GM19467 (cell line): ENCODE measurements around the gene HELZ2.

Source experiments
- ATAC-seq: cut with Tn5 transposase; IDR thresholded peaks from one replicate; pipeline ENCODE4 v1.9.1; 2021; ENCODE audit warnings: mild to moderate bottlenecking, moderate library complexity; ENCODE audit not compliant: unreplicated experiment

Gene HELZ2

GRCh38 chr20:63553933-63554290, 20.1 kb downstream of the HELZ2 start, which contains the start of gene FNDC11:
Gene FNDC11 (plus strand): TSS chr20:63554159. CDS start chr20:63555664, 1,505 bp downstream.
- no peak for ATAC-seq

- no peak for ATAC-seq
Observed at GRCh38 chr20:63553251-63553932, 20.6 kb downstream of the HELZ2 start.

GRCh38 chr20:63552481-63553249, 21.4 kb downstream of the HELZ2 start:
- ATAC-seq, result no peak

- no peak for ATAC-seq
Observed at GRCh38 chr20:63551068-63551467, 23.0 kb downstream of the HELZ2 start.

- no peak for ATAC-seq
Observed at GRCh38 chr20:63549679-63550282, 24.3 kb downstream of the HELZ2 start.

- ATAC-seq, result no peak
Observed at GRCh38 chr20:63549019-63549418, 25.0 kb downstream of the HELZ2 start.

- ATAC-seq, result no peak
Observed at GRCh38 chr20:63548542-63548941, 25.5 kb downstream of the HELZ2 start.

GRCh38 chr20:63547725-63548480, 26.1 kb downstream of the HELZ2 start, which contains the start of gene SRMS:
Gene SRMS (minus strand): TSS chr20:63547749. CDS start chr20:63547463, 286 bp downstream.
- no peak for ATAC-seq

GRCh38 chr20:63546956-63547724, 26.9 kb downstream of the HELZ2 start:
- ATAC-seq, result no peak

- no peak for ATAC-seq
Observed at GRCh38 chr20:63546256-63546955, 27.6 kb downstream of the HELZ2 start.

GRCh38 chr20:63545814-63546213, 28.2 kb downstream of the HELZ2 start:
- no peak for ATAC-seq

- ATAC-seq, result no peak
Observed at GRCh38 chr20:63544958-63545516, 29.0 kb downstream of the HELZ2 start.

- no peak for ATAC-seq
Observed at GRCh38 chr20:63544241-63544957, 29.6 kb downstream of the HELZ2 start.

GRCh38 chr20:63543733-63544132, 30.3 kb downstream of the HELZ2 start:
- no peak for ATAC-seq

GRCh38 chr20:63543131-63543530, 30.9 kb downstream of the HELZ2 start:
- no peak for ATAC-seq

- no peak for ATAC-seq
Observed at GRCh38 chr20:63542696-63543095, 31.3 kb downstream of the HELZ2 start.

GRCh38 chr20:63542031-63542559, 31.9 kb downstream of the HELZ2 start:
- ATAC-seq, result no peak

GRCh38 chr20:63541371-63541770, 32.7 kb downstream of the HELZ2 start:
- ATAC-seq, result no peak
